ENCODE results near the gene ZNRF1. TPM values are rescaled to one million over a fixed set of nuclear protein-coding genes. Genes with fewer than 3 reads are reported as not detected.

Gene ZNRF1
- total RNA-seq, 1 experiment from 2014 or later = 10.5 TPM

- Mint-ChIP-seq H3K9me3 (ENCODE audit: unreplicated experiment) (no peaks in the 10 kb centered on the region), H3K4me1 (ENCODE audit: insufficient read depth, unreplicated experiment) (peaks cover 4% of the 10 kb centered on the region), H3K4me3 (ENCODE audit: unreplicated experiment) (no peak overlapping the region), H3K27ac (ENCODE audit: low read depth, unreplicated experiment) (no peak overlapping the region), H3K36me3 (ENCODE audit: insufficient read depth, unreplicated experiment) (no peaks in the 10 kb centered on the region), H3K27me3 (ENCODE audit: insufficient read depth, unreplicated experiment) (no peaks in the 10 kb centered on the region)
- ChIA-PET CTCF (no interaction called here), POLR2A (interaction anchor here (0.6 kb wide), 1 partner anchor 15 kb away, joined by 3 read pairs; no protein-coding TSS in a partner anchor)
- no TSS peak for BruUV-seq (replicated peaks)
- TF ChIP-seq CTCF (IDR thresholded peaks at IDR 0.05; ENCODE audit: unreplicated experiment) = no peak
- intact Hi-C loops (cut with micrococcal nuclease) = no loop called here
- no peak for DNase-seq (ENCODE audit: unreplicated experiment)
These were observed 66.3 kb downstream of the ZNRF1 start for GRCh38 chr16:75065149-75065505.

- Mint-ChIP-seq H3K27me3 (ENCODE audit: insufficient read depth, unreplicated experiment) (no peaks in the 10 kb centered on the region), H3K36me3 (ENCODE audit: insufficient read depth, unreplicated experiment) (no peaks in the 10 kb centered on the region), H3K27ac (ENCODE audit: low read depth, unreplicated experiment) (no peak overlapping the region), H3K4me1 (ENCODE audit: insufficient read depth, unreplicated experiment) (peaks cover 4% of the 10 kb centered on the region), H3K4me3 (ENCODE audit: unreplicated experiment) (no peak overlapping the region), H3K9me3 (ENCODE audit: unreplicated experiment) (no peaks in the 10 kb centered on the region)
- TF ChIP-seq CTCF (IDR thresholded peaks at IDR 0.05; ENCODE audit: unreplicated experiment) = no peak
- ChIA-PET CTCF (no interaction called here), POLR2A (interaction anchor here (0.6 kb wide), 1 partner anchor 14 kb away, joined by 3 read pairs; no protein-coding TSS in a partner anchor)
- intact Hi-C loops (cut with micrococcal nuclease) = no loop called here
- BruUV-seq (replicated peaks) = no TSS peak
- DNase-seq (ENCODE audit: unreplicated experiment) = no peak
These were observed 66.8 kb downstream of the ZNRF1 start for GRCh38 chr16:75065521-75066149.

GRCh38 chr16:75066861-75067447 lies 68.1 kb downstream of the ZNRF1 start:
- no peak for TF ChIP-seq CTCF (IDR thresholded peaks at IDR 0.05; ENCODE audit: unreplicated experiment)
- no peak overlapping the region for H3K4me3 Mint-ChIP-seq (ENCODE audit: unreplicated experiment)
- H3K9me3 Mint-ChIP-seq (ENCODE audit: unreplicated experiment) = no peaks in the 10 kb centered on the region
- no peak overlapping the region for H3K27ac Mint-ChIP-seq (ENCODE audit: low read depth, unreplicated experiment)
- no peaks in the 10 kb centered on the region for H3K36me3 Mint-ChIP-seq (ENCODE audit: insufficient read depth, unreplicated experiment)
- no TSS peak for BruUV-seq (replicated peaks)
- CTCF ChIA-PET = no interaction called here
- no peaks in the 10 kb centered on the region for H3K27me3 Mint-ChIP-seq (ENCODE audit: insufficient read depth, unreplicated experiment)
- no peaks in the 10 kb centered on the region for H3K4me1 Mint-ChIP-seq (ENCODE audit: insufficient read depth, unreplicated experiment)
- no peak for DNase-seq (ENCODE audit: unreplicated experiment)
- intact Hi-C loops (cut with micrococcal nuclease) = no loop called here
- POLR2A ChIA-PET = no interaction called here

- BruUV-seq (replicated peaks) = no TSS peak
- Mint-ChIP-seq H3K4me3 (ENCODE audit: unreplicated experiment) (no peak overlapping the region), H3K4me1 (ENCODE audit: insufficient read depth, unreplicated experiment) (no peaks in the 10 kb centered on the region), H3K27ac (ENCODE audit: low read depth, unreplicated experiment) (no peak overlapping the region), H3K9me3 (ENCODE audit: unreplicated experiment) (no peaks in the 10 kb centered on the region), H3K36me3 (ENCODE audit: insufficient read depth, unreplicated experiment) (no peaks in the 10 kb centered on the region), H3K27me3 (ENCODE audit: insufficient read depth, unreplicated experiment) (no peaks in the 10 kb centered on the region)
- intact Hi-C loops (cut with micrococcal nuclease) = no loop called here
- TF ChIP-seq CTCF (IDR thresholded peaks at IDR 0.05; ENCODE audit: unreplicated experiment) = no peak
- DNase-seq (ENCODE audit: unreplicated experiment) = no peak
- ChIA-PET POLR2A (interaction anchor here (0.9 kb wide), 1 partner anchor 57 kb away, joined by 4 read pairs; no protein-coding TSS in a partner anchor), CTCF (interaction anchor here (0.9 kb wide), 1 partner anchor 49 kb away, joined by 5 read pairs; no protein-coding TSS in a partner anchor)
These were observed 69.5 kb downstream of the ZNRF1 start for GRCh38 chr16:75068085-75069031.

Measured in MCF 10A (cell line).